ENCODE measurements around the gene RHO.

DNA sequence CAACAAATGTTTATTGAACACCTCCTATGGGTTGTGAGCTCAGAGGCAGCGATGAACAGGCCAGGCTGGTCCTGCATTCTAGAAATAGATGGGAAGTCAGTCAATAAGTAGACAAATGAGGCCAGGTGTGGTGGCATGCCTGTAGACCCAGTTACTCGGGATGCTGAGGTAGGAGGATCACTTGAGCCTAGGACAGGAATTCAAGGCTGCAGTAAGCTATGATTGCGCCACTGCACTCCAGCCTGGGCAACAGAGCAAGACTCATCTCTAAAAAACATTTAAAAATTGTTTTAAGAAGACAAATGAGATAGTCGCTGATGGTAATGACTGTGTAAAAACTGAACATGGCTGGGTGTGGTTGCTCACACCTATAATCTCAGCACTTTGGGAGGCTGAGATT, 4.4 kb upstream of the RHO start:
- TF ChIP-seq CTCF (IDR thresholded peaks at IDR 0.05 in 4 of 5, conservative IDR thresholded peaks at IDR 0.05 in 1 of 5), result no peak
- no peak for TF ChIP-seq POLR2A (IDR thresholded peaks at IDR 0.05)
